CD4-positive, alpha-beta T cell treated with Interleukin-6 at 100 ng/mL for 8 hours (primary cell): ENCODE data around the gene CHFR.
"Not testable (repeated sequence)": the region's sequence is repeated elsewhere in the genome, so short reads cannot be mapped to it uniquely, and the experiment has no call there.

Experiments
- DNase-seq: peaks from one replicate; pipeline ENCODE4 v3.0.0-alpha.2; 2020; ENCODE audit warnings: mixed read lengths, low spot score

Gene CHFR

GRCh38 chr12:132887513-132888351 is at the start of gene CHFR:
Gene CHFR (minus strand): TSS chr12:132887605. CDS start chr12:132887328, 277 bp downstream.
- DNase-seq, result peak; percentile 95

GRCh38 chr12:132936921-132937320 is 49.5 kb upstream of the CHFR start:
- not testable (repeated sequence) for DNase-seq

- no peak for DNase-seq
Observed at GRCh38 chr12:132936163-132936562, 48.8 kb upstream of the CHFR start.

GRCh38 chr12:132926415-132926833 is 39.0 kb upstream of the CHFR start:
- no peak for DNase-seq

- no peak for DNase-seq
Observed at GRCh38 chr12:132925597-132926414, 38.4 kb upstream of the CHFR start.

- DNase-seq, result no peak
Observed at GRCh38 chr12:132924356-132924755, 37.0 kb upstream of the CHFR start.

GRCh38 chr12:132923356-132923909 is 36.0 kb upstream of the CHFR start:
- no peak for DNase-seq

GRCh38 chr12:132922676-132923075 is 35.3 kb upstream of the CHFR start:
- DNase-seq, result no peak

GRCh38 chr12:132921685-132922084 is 34.3 kb upstream of the CHFR start:
- no peak for DNase-seq

- DNase-seq, result no peak
Observed at GRCh38 chr12:132918680-132919079, 31.3 kb upstream of the CHFR start.

- DNase-seq, result no peak
Observed at GRCh38 chr12:132909030-132909368, 21.6 kb upstream of the CHFR start.

- peak; percentile 96 for DNase-seq
Observed at GRCh38 chr12:132908145-132909029, 21.0 kb upstream of the CHFR start.

GRCh38 chr12:132907789-132908144 is 20.4 kb upstream of the CHFR start:
- DNase-seq, result not testable (repeated sequence)

GRCh38 chr12:132907216-132907615 is 19.8 kb upstream of the CHFR start:
- no peak for DNase-seq

- peak; percentile 90 for DNase-seq
Observed at GRCh38 chr12:132904718-132905328, 17.4 kb upstream of the CHFR start.

- no peak for DNase-seq
Observed at GRCh38 chr12:132899033-132899432, 11.6 kb upstream of the CHFR start.

GRCh38 chr12:132888852-132889251 is 1.4 kb upstream of the CHFR start:
- DNase-seq, result no peak

- no peak for DNase-seq
Observed at GRCh38 chr12:132886529-132887477, 602 bp downstream of the CHFR start.

- DNase-seq, result no peak
Observed at GRCh38 chr12:132881818-132882217, 5.6 kb downstream of the CHFR start.

GRCh38 chr12:132874620-132875019 is 12.8 kb downstream of the CHFR start:
- not testable (repeated sequence) for DNase-seq
